K562 (cell line): ENCODE data around the gene HFE. TPM values are rescaled to one million over a fixed set of nuclear protein-coding genes. Genes with fewer than 3 reads are reported as not detected.
A peak's percentile ranks its signal among the peaks of the same experiment; 100 is the strongest.

Experiments
- ATAC-seq: fragments of 200-7000 bp; cut with Tn5 transposase; 3 replicates; pipeline ENCODE4 v1.9.1; 2020; ENCODE audit warnings: moderate library complexity
- BruUV-seq: library from RNA; stranded (reverse); fragments of 400-500 nt; replicated peaks from 2 replicates; lab custom pipeline; 2021; lab: Mats Ljungman, UMichigan
- CTCF ChIA-PET: fragments of 300-600 bp; formaldehyde crosslinking; extraction: SDS; loops from one replicate; lab custom pipeline; 2021; ENCODE audit warnings: low intra/inter-chr PET ratio; lab: Yijun Ruan, JAX
- POLR2A ChIA-PET: fragments of 300-600, 350-650 bp; sonication (Branson Sonifier 250); formaldehyde crosslinking; extraction: SDS; loops from one replicate; lab custom pipeline; 2021; ENCODE audit warnings: antibody characterized with exemption, inconsistent platforms; lab: Yijun Ruan, JAX
- DNase-seq, 4 experiments: peaks; one replicate each; pipeline versions ENCODE4 v3.0.0 to v3.0.0-alpha.2; 2011 to 2018; ENCODE audit warnings: low spot score in 3 of 4, mixed read lengths in 3 of 4; ENCODE audit errors: extremely low read depth in 1 of 4
- FAIRE-seq: peaks from 2 replicates; lab custom pipeline; 2011; peaks lifted over from hg19 to GRCh38; lab: Jason Lieb, UNC
- H2AFZ ChIP-seq: 2 replicates; pipeline ENCODE4 v1.6.0; 2011; ENCODE audit warnings: low read depth, low read length, control low read depth, inconsistent platforms
- H3K27ac ChIP-seq: fragments of 200-600 bp; 3 replicates; pipeline ENCODE4 v1.8.0; 2011; ENCODE audit warnings: low read depth, mild to moderate bottlenecking, control low read depth, inconsistent platforms, low read length, moderate library complexity, mixed read lengths; ENCODE audit errors: extremely low read depth
- H3K27me3 ChIP-seq, 2 experiments: fragments of 300-600 bp in 1 of 2; 2 replicates in 1 of 2; 3 replicates in 1 of 2; pipeline versions ENCODE4 v1.6.0 to v1.8.0; 2011; ENCODE audit warnings: inconsistent platforms in 2 of 2, low read length in 2 of 2, mild to moderate bottlenecking in 1 of 2, mixed read lengths in 1 of 2, moderate library complexity in 1 of 2; ENCODE audit not compliant: control insufficient read depth in 2 of 2, insufficient read depth in 2 of 2
- H3K36me3 ChIP-seq: fragments of 300-600 bp; 3 replicates; pipeline ENCODE4 v1.8.0; 2011; ENCODE audit warnings: mild to moderate bottlenecking, low read length, inconsistent platforms; ENCODE audit not compliant: control insufficient read depth, insufficient read depth
- H3K4me1 ChIP-seq, 2 experiments: fragments of 200-600 bp in 1 of 2; replicated peaks in 1 of 2; 2 replicates in 1 of 2; 3 replicates in 1 of 2; pipeline versions ENCODE4 v1.5.1 to v1.8.0; 2011; ENCODE audit warnings: inconsistent platforms in 2 of 2, low read length in 2 of 2, mild to moderate bottlenecking in 1 of 2, mixed read lengths in 1 of 2, moderate library complexity in 1 of 2; ENCODE audit not compliant: control insufficient read depth in 2 of 2, insufficient read depth in 2 of 2
- H3K4me2 ChIP-seq: 2 replicates; pipeline ENCODE4 v1.6.1; 2011; ENCODE audit warnings: low read length, control low read depth, inconsistent platforms, mixed read lengths; ENCODE audit not compliant: insufficient read depth
- H3K4me3 ChIP-seq: fragments of 200-600 bp; sonication (generic), shearing (Covaris generic); 2 replicates; pipeline ENCODE4 v1.5.1; 2016; ENCODE audit warnings: control low read depth, inconsistent platforms
- H3K79me2 ChIP-seq: fragments of 200-600 bp; 3 replicates; pipeline ENCODE4 v1.8.0; 2011; ENCODE audit warnings: low read length, inconsistent platforms; ENCODE audit not compliant: control insufficient read depth, insufficient read depth
- H3K9ac ChIP-seq, 2 experiments: 2 replicates each; pipeline versions ENCODE4 v1.6.0 to v1.6.1; 2011; ENCODE audit warnings: low read depth in 2 of 2, low read length in 2 of 2, control low read depth in 1 of 2, inconsistent platforms in 1 of 2, mild to moderate bottlenecking in 1 of 2, mixed read lengths in 1 of 2; ENCODE audit not compliant: insufficient read depth in 1 of 2
- H3K9me1 ChIP-seq: one replicate; pipeline ENCODE4 v1.6.0; 2011; ENCODE audit warnings: inconsistent platforms, mild to moderate bottlenecking, low read length, moderate library complexity; ENCODE audit not compliant: control insufficient read depth, insufficient read depth
- H3K9me3 ChIP-seq: replicated peaks from 2 replicates; pipeline ENCODE4 v1.5.1; 2011; ENCODE audit warnings: low read depth, low read length, inconsistent platforms; ENCODE audit not compliant: control insufficient read depth, insufficient read depth
- H4K20me1 ChIP-seq: replicated peaks from 2 replicates; pipeline ENCODE4 v1.6.1; 2011; ENCODE audit warnings: low read length, inconsistent platforms, mixed read lengths; ENCODE audit not compliant: control insufficient read depth, insufficient read depth
- CBFA2T3 ChIP-seq: fragments of 450-650 bp; IDR thresholded peaks from 2 replicates; pipeline ENCODE4 v1.6.1; 2017
- DLX4 ChIP-seq: fragments of 250-450 bp; sonication (Bioruptor Pico); IDR thresholded peaks from 2 replicates; pipeline ENCODE4 v1.6.1; 2021; ENCODE audit warnings: mild to moderate bottlenecking
- ESRRA ChIP-seq: fragments of 450-650 bp; IDR thresholded peaks from 2 replicates; pipeline ENCODE4 v1.6.1; 2014; ENCODE audit warnings: low read depth, mild to moderate bottlenecking, moderate library complexity, borderline replicate concordance
- GATA2 ChIP-seq: sonication (generic); formaldehyde crosslinking; IDR thresholded peaks from 2 replicates; pipeline ENCODE4 v1.4.0; 2020; ENCODE audit warnings: mild to moderate bottlenecking, missing genetic modification reagents
- KHSRP ChIP-seq: fragments of 450-650 bp; IDR thresholded peaks from 2 replicates; pipeline ENCODE4 v1.6.1; 2017
- MECOM ChIP-seq: fragments of 250-450 bp; sonication (Bioruptor Pico); IDR thresholded peaks from 2 replicates; pipeline ENCODE4 v1.8.0; 2022; ENCODE audit warnings: inconsistent platforms
- MTA3 ChIP-seq: fragments of 450-650 bp; formaldehyde crosslinking; IDR thresholded peaks from 2 replicates; pipeline ENCODE4 v1.6.1; 2017; ENCODE audit warnings: mild to moderate bottlenecking, borderline replicate concordance
- PHTF2 ChIP-seq: fragments of 250-450 bp; sonication (Bioruptor Pico); IDR thresholded peaks from 2 replicates; pipeline ENCODE4 v1.5.0; 2021; ENCODE audit warnings: mild to moderate bottlenecking
- PTBP1 ChIP-seq: fragments of 200-400 bp; formaldehyde crosslinking; IDR thresholded peaks from 2 replicates; pipeline ENCODE4 v1.6.1; 2017; ENCODE audit warnings: low read depth, low read length
- TAL1 ChIP-seq: fragments of 450-650 bp; IDR thresholded peaks from 2 replicates; pipeline ENCODE4 v1.6.1; 2016; ENCODE audit warnings: mild to moderate bottlenecking
- VEZF1 ChIP-seq: fragments of 200-800 bp; sonication (Bioruptor generic); IDR thresholded peaks from 2 replicates; pipeline ENCODE4 v1.6.1; 2017; ENCODE audit warnings: missing genetic modification characterization, missing compliant biosample characterization
- XRCC4 ChIP-seq: IDR thresholded peaks from one replicate; pipeline ENCODE4 v1.6.1; 2011; ENCODE audit not compliant: insufficient read depth, insufficient read length; ENCODE audit errors: extremely low read depth
- ZBTB33 ChIP-seq: sonication (generic); formaldehyde crosslinking; IDR thresholded peaks from 2 replicates; pipeline ENCODE4 v1.8.1; 2023; ENCODE audit warnings: mild to moderate bottlenecking, missing genetic modification reagents
- ZFX ChIP-seq: sonication (generic); formaldehyde crosslinking; IDR thresholded peaks from 2 replicates; pipeline ENCODE4 v1.8.0; 2022; ENCODE audit warnings: mild to moderate bottlenecking, missing genetic modification reagents, moderate library complexity
- ZNF165 ChIP-seq: fragments of 250-450 bp; sonication (Bioruptor Pico); IDR thresholded peaks from 2 replicates; pipeline ENCODE4 v1.4.0; 2020; ENCODE audit warnings: borderline replicate concordance
- ZNF24 ChIP-seq: fragments of 450-650 bp; IDR thresholded peaks from 2 replicates; pipeline ENCODE4 v1.6.1; 2016
- ZNF3 ChIP-seq: fragments of 250-450 bp; sonication (Bioruptor Pico); IDR thresholded peaks from 2 replicates; pipeline ENCODE4 v1.5.0; 2021; ENCODE audit warnings: mild to moderate bottlenecking, moderate library complexity
- ZNF347 ChIP-seq: fragments of 450-650 bp; formaldehyde crosslinking; IDR thresholded peaks from 2 replicates; pipeline ENCODE4 v1.4.0; 2020; ENCODE audit warnings: low read depth, mild to moderate bottlenecking, moderate library complexity
- ZNF41 ChIP-seq: fragments of 250-450 bp; sonication (Bioruptor Pico); conservative IDR thresholded peaks from 2 replicates; pipeline ENCODE4 v1.4.0; 2020; ENCODE audit warnings: mild to moderate bottlenecking
- ZNF79 ChIP-seq: fragments of 250-450 bp; sonication (Bioruptor Pico); IDR thresholded peaks from 2 replicates; pipeline ENCODE4 v1.4.0; 2020; ENCODE audit warnings: low read depth, mild to moderate bottlenecking, moderate library complexity
- WGBS: fragments of 100-300 bp; shearing (Covaris generic); methylation state at CpG from one replicate; pipeline ENCODE4 v1.1.6; 2016; ENCODE audit warnings: low coverage, mixed read lengths; ENCODE audit not compliant: insufficient coverage; ENCODE audit errors: missing lambda C conversion rate; 5-methylcytosine and 5-hydroxymethylcytosine counted together
- in situ Hi-C: fragments of 300-500 bp; cut with MboI; formaldehyde crosslinking; loops from 4 replicates; pipeline ENCODE4 v1.15.0; 2018; ENCODE audit warnings: inconsistent platforms, mixed read lengths
- intact Hi-C: fragments of 100-400 bp; cut with micrococcal nuclease; formaldehyde crosslinking; loops from 2 replicates; pipeline ENCODE4 v1.14.2; 2022
- polyA plus RNA-seq, 8 experiments: library from polyadenylated mRNA; depleted of rRNA in 4 of 8; stranded (reverse) in 5 of 8; unstranded in 3 of 8; fragments of >200 nt; fragmentation: Nextera tagmentation in 2 of 8; fragmentation: Illumina TruSeq in 1 of 8; extraction: Ambion mirVana in 2 of 8; extraction: Trizol in 1 of 8; gene quantifications; 2 replicates each; pipeline versions ENCODE4 v1.2.1 to v1.2.3, GENCODE V29; 2011 to 2014; ENCODE audit warnings: inconsistent platforms in 1 of 8, missing spikeins in 1 of 8
- total RNA-seq, 7 experiments: library from RNA; depleted of rRNA in 6 of 7; stranded (reverse); fragments of >200 nt in 6 of 7; fragmentation: Illumina TruSeq in 2 of 7; extraction: Trizol in 2 of 7; gene quantifications; 2 replicates each; pipeline versions ENCODE4 v1.2.1 to v1.2.3, GENCODE V29; 2011 to 2021; ENCODE audit warnings: low replicate concordance in 1 of 7

Gene HFE
- total and polyA plus RNA-seq, 9 of the 15 experiments (the other 6 are each of a cell fraction or from before 2014, with no cell fraction given): 0.14 to 1.2 (median 0.76) TPM

GRCh38 chr6:26103770-26104456 lies 16.7 kb downstream of the HFE start:
- peak overlapping the region; percentile 30 for H3K4me3 ChIP-seq
- peaks cover 3% of the 10 kb centered on the region; the same call in 1 of the 2 replicates for H3K9me3 ChIP-seq
- in situ Hi-C loops: loop anchor here (5.0 kb wide), 2 partner anchors 37 to 82 kb away; a partner anchor contains a TSS
- peak overlapping the region; percentile 25; the same call in 1 of the 2 replicates for H2AFZ ChIP-seq
- FAIRE-seq: peak; percentile 97
- no peaks in the 10 kb centered on the region for H4K20me1 ChIP-seq
- DNase-seq: peak; percentile 78 to 98 (median 86)
- H3K9ac ChIP-seq: peak overlapping the region; percentile 83 to 88
- peak overlapping the region; percentile 83 for H3K4me2 ChIP-seq
- no peaks in the 10 kb centered on the region for H3K27me3 ChIP-seq
- ATAC-seq: peak; percentile 91
- ChIA-PET POLR2A (interaction anchor here (0.6 to 5.7 kb wide), 48 partner anchors 8 to 1439 kb away, joined by 3 to 155 read pairs (median 4); partner anchors contain the start of gene HFE), CTCF (interaction anchor here (0.9 to 1.0 kb wide), 2 partner anchors 19 to 35 kb away, joined by 3 to 6 read pairs; no protein-coding TSS in a partner anchor)
- H3K27ac ChIP-seq: peak overlapping the region; percentile 92
- no peaks in the 10 kb centered on the region for H3K9me1 ChIP-seq
- H3K4me1 ChIP-seq: peaks cover 3 to 20% of the 10 kb centered on the region in 2 experiments; a peak in 3 of 5 replicates
- H3K79me2 ChIP-seq: peaks cover 5% of the 10 kb centered on the region; the same call in 1 of the 3 replicates
- peaks cover 9% of the 10 kb centered on the region; the same call in 2 of the 3 replicates for H3K36me3 ChIP-seq
- intact Hi-C loops: loop anchor here (1.0 to 2.0 kb wide), 7 partner anchors 18 to 112 kb away; a partner anchor contains a TSS
- WGBS: 1% methylated on average over 39 of the region's 39 CpGs
- BruUV-seq: TSS peak; percentile 100
- TF ChIP-seq GATA2 (CRISPR knock-in tag) (peak; percentile 95), ZNF165 (CRISPR knock-in tag) (no peak), ZNF41 (peak; percentile 84), ZFX (CRISPR knock-in tag) (peak; percentile 53; the same call in 1 of the 2 replicates), MTA3 (peak; percentile 99), KHSRP (peak; percentile 12; the same call in 1 of the 2 replicates), DLX4 (CRISPR knock-in tag) (no peak; the same call in 1 of the 2 replicates), ZNF3 (CRISPR knock-in tag) (peak; percentile 41; the same call in 1 of the 2 replicates), CBFA2T3 (peak; percentile 47), MECOM (CRISPR knock-in tag) (no peak), TAL1 (peak; percentile 47), ZNF24 (peak; percentile 97), PHTF2 (CRISPR knock-in tag) (peak; percentile 54; the same call in 1 of the 2 replicates), ZBTB33 (CRISPR knock-in tag) (no peak; the same call in 1 of the 2 replicates), ESRRA (peak; percentile 70; the same call in 1 of the 2 replicates), PTBP1 (peak; percentile 86), ZNF79 (CRISPR knock-in tag) (no peak), VEZF1 (peak; percentile 63), XRCC4 (no peak), ZNF347 (CRISPR knock-in tag) (no peak)
